Heart right ventricle (tissue), 16 donors: ENCODE results near the gene ABCA12. TPM values are rescaled to one million over a fixed set of nuclear protein-coding genes. Genes with fewer than 3 reads are reported as not detected.
A peak's percentile ranks its signal among the peaks of the same experiment; 100 is the strongest.
"Not testable (repeated sequence)": the region's sequence is repeated elsewhere in the genome, so short reads cannot be mapped to it uniquely, and the experiment has no call there.

Experiments used
- ATAC-seq, 8 donors: fragments of 200-7000 bp; cut with Tn5 transposase; one replicate each; pipeline ENCODE4 v1.9.1; 2020; ENCODE audit warnings: mild to moderate bottlenecking in 8 of 8, moderate library complexity in 8 of 8, moderate number of reproducible peaks in 1 of 8
- DNase-seq, 2 donors: peaks; one replicate each; pipeline ENCODE4 v3.0.0-alpha.2; 2020
- H3K27ac ChIP-seq, 10 donors: fragments of 200-600 bp; sonication (generic) in 2 of 10; one replicate each; pipeline versions ENCODE4 v1.5.0 to v1.8.0; 2020 to 2022; ENCODE audit warnings: mild to moderate bottlenecking in 3 of 10
- H3K27me3 ChIP-seq, 7 donors: fragments of 200-600 bp; one replicate each; pipeline ENCODE4 v1.8.0; 2021 to 2022; ENCODE audit warnings: mild to moderate bottlenecking in 2 of 7
- H3K36me3 ChIP-seq, 9 donors: fragments of 200-600 bp; sonication (generic) in 1 of 9; one replicate each; pipeline versions ENCODE4 v1.5.0 to v1.8.0; 2020 to 2022; ENCODE audit warnings: mild to moderate bottlenecking in 2 of 9
- H3K4me1 ChIP-seq, 9 donors: fragments of 200-600 bp; sonication (generic) in 1 of 9; one replicate each; pipeline versions ENCODE4 v1.5.0 to v1.8.0; 2020 to 2022; ENCODE audit warnings: mild to moderate bottlenecking in 4 of 9
- H3K4me3 ChIP-seq, 10 donors: fragments of 200-600 bp; sonication (generic) in 2 of 10; one replicate each; pipeline versions ENCODE4 v1.5.0 to v1.8.0; 2020 to 2022; ENCODE audit warnings: mild to moderate bottlenecking in 7 of 10, moderate library complexity in 2 of 10
- H3K9me3 ChIP-seq, 11 donors: fragments of 200-600 bp in 10 of 11; sonication (generic) in 2 of 11; one replicate each; pipeline versions ENCODE4 v1.5.0 to v1.8.0; 2013 to 2022; ENCODE audit warnings: mild to moderate bottlenecking in 2 of 11, control low read depth in 1 of 11, moderate library complexity in 1 of 11
- WGBS, 2 donors: extraction: QIAGEN DNeasy Blood & Tissue Kit; methylation state at CpG; one replicate each; pipeline ENCODE4 v1.1.7; 2013; ENCODE audit warnings: inconsistent platforms in 1 of 2; 5-methylcytosine and 5-hydroxymethylcytosine counted together
- intact Hi-C, 10 donors: fragments of 100-400 bp; cut with DNase I; formaldehyde crosslinking; loops; one replicate each; pipeline versions ENCODE4 v1.11.1 to v1.14.2; 2022
- polyA plus RNA-seq, 2 donors: library from polyadenylated mRNA; stranded (reverse); fragments of 200-250 nt; gene quantifications; one replicate each; pipeline ENCODE4 v1.2.3, GENCODE V29; 2013
- total RNA-seq, 10 donors: library from RNA; stranded (reverse); fragmentation: NEBNext Ultra II Directional in 3 of 10; extraction: Animal tissue kit (Norgen Biotek cat#: 25700) in 3 of 10; gene quantifications; one replicate each; pipeline versions ENCODE4 v1.2.1 to v1.2.4, GENCODE V29; 2021 to 2023
- TF ChIP-seq, protein P1 (sequence below), 9 donors: fragments of 200-600 bp; sonication (generic) in 2 of 9; IDR thresholded peaks; one replicate each; pipeline versions ENCODE4 v1.5.0 to v1.8.0; 2021 to 2022; ENCODE audit warnings: antibody characterized with exemption in 9 of 9, mild to moderate bottlenecking in 5 of 9, moderate library complexity in 1 of 9
- donor health status: Arrhythmogenic right ventricular cardiomyopathy.
- donor health status: ischemic (EF 13 %, LVEDD 7.1; RV severe dilation, severe dysfunction).
- donor health status: healthy with polysubstance abuse.
- donor health status: DM: no; HTN: yes; CAD: no.
- donor health status: DM: no; HTN: no; CAD: no.
- donor health status: ischemic (EF 25% LVEDD 6.9; RV normal size, moderate dysfunction).
- donor health status: ischemic (EF 25% LVEDD 5.7; RV mildly dilated, moderate dysfunction).
- donor health status: healthy.
- donor health status: DM: yes; HTN: yes; CAD: no.
- donor health status: Ischemic cardiomyopathy.
- donor health status: ischemic (EF 35%, LVEDD 5.7; RV mildly dilated, moderate dysfunction).
- donor health status: nonischemic (EF 11% LVEDD 7.7; RV severe dilation, severe dysfunction).
- donor health status: DM: yes; HTN: yes; CAD: no.
- donor health status: PGD.
- donor health status: ischemic (EF 29% LVEDD 5.4; RV normal size, mild dysfunction).
- donor health status: nonischemic (EF 23%, LVEDD 6.1; RV moderate dilation, normal function).

Gene ABCA12
- total and polyA plus RNA-seq, 12 donors: 0.02 TPM; not detected in 11

GRCh38 chr2:215171796-215172195 is 33.4 kb upstream of the ABCA12 start:
- Histone ChIP-seq H3K4me1 (peaks cover 0 to 3% (median 0%) of the 10 kb centered on the region in 9 donors), H3K9me3 (no peaks in the 10 kb centered on the region), H3K36me3 (no peaks in the 10 kb centered on the region), H3K27me3 (no peaks in the 10 kb centered on the region), H3K4me3 (no peak overlapping the region), H3K27ac (no peak overlapping the region)
- TF ChIP-seq, protein P1, sequence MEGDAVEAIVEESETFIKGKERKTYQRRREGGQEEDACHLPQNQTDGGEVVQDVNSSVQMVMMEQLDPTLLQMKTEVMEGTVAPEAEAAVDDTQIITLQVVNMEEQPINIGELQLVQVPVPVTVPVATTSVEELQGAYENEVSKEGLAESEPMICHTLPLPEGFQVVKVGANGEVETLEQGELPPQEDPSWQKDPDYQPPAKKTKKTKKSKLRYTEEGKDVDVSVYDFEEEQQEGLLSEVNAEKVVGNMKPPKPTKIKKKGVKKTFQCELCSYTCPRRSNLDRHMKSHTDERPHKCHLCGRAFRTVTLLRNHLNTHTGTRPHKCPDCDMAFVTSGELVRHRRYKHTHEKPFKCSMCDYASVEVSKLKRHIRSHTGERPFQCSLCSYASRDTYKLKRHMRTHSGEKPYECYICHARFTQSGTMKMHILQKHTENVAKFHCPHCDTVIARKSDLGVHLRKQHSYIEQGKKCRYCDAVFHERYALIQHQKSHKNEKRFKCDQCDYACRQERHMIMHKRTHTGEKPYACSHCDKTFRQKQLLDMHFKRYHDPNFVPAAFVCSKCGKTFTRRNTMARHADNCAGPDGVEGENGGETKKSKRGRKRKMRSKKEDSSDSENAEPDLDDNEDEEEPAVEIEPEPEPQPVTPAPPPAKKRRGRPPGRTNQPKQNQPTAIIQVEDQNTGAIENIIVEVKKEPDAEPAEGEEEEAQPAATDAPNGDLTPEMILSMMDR (IDR thresholded peaks at IDR 0.05): no peak
- no peak for ATAC-seq
- WGBS, 2 donors: 81% methylated on average over 4 of the region's 4 CpGs
- DNase-seq: no peak
- intact Hi-C loops: no loop called here

DNA sequence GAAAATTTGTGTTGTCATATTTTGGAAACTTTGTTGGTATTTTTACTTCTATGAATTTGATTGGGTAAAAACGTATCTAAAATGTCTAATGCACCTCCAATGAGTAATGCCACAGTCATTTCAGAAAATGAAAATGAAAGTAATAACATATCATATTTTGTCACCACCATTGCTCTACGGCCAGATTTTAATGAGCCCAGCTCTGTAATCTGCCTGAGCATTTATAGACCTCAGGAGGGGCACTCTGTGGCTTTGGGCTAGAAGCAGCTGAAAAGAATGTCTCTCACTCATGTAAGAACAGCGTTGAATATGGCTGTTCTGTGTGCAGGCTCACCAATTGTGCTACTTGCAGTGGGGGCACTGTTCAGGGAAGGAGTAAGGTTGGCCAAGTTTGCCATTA is 32.7 kb upstream of the ABCA12 start:
- Histone ChIP-seq H3K9me3 (no peaks in the 10 kb centered on the region), H3K27ac (no peak overlapping the region), H3K4me1 (peaks cover 0 to 3% (median 0%) of the 10 kb centered on the region in 9 donors), H3K36me3 (no peaks in the 10 kb centered on the region), H3K27me3 (no peaks in the 10 kb centered on the region), H3K4me3 (peak overlapping the region in 3 of 10 donors; percentile 28 to 32 (median 32))
- ATAC-seq (no peak), DNase-seq (no peak)
- TF ChIP-seq, protein P1 (IDR thresholded peaks at IDR 0.05): no peak
- WGBS, 2 donors: 29% methylated on average over 3 of the region's 3 CpGs
- intact Hi-C loops: no loop called here

- 79 to 85% methylated on average over 2 of the region's 2 CpGs for WGBS, 2 donors
- H3K4me1 ChIP-seq, H3K27me3 ChIP-seq, ATAC-seq, intact Hi-C loops, DNase-seq, H3K36me3 ChIP-seq, H3K9me3 ChIP-seq, H3K27ac ChIP-seq, H3K4me3 ChIP-seq: not testable (repeated sequence)
These were observed 28.1 kb upstream of the ABCA12 start for GRCh38 chr2:215166505-215166904.

GRCh38 chr2:215163319-215163718 is 24.9 kb upstream of the ABCA12 start:
- H3K27ac ChIP-seq, intact Hi-C loops, H3K9me3 ChIP-seq, H3K36me3 ChIP-seq, ATAC-seq, DNase-seq, H3K4me3 ChIP-seq, H3K27me3 ChIP-seq, H3K4me1 ChIP-seq: not testable (repeated sequence)
- 90 to 96% methylated on average over 25 to 31 of the region's 31 CpGs for WGBS, 2 donors

GRCh38 chr2:215161301-215161829 is 22.9 kb upstream of the ABCA12 start:
- no peaks in the 10 kb centered on the region for H3K27me3 ChIP-seq
- peaks cover 0 to 5% (median 0%) of the 10 kb centered on the region in 11 donors for H3K9me3 ChIP-seq
- intact Hi-C loops: no loop called here
- no peaks in the 10 kb centered on the region for H3K4me1 ChIP-seq
- H3K36me3 ChIP-seq: no peaks in the 10 kb centered on the region
- DNase-seq (no peak), ATAC-seq (no peak)
- WGBS, 2 donors: 85 to 91% methylated on average over 8 of the region's 8 CpGs
- TF ChIP-seq, protein P1 (IDR thresholded peaks at IDR 0.05): no peak
- no peak overlapping the region for H3K4me3 ChIP-seq
- H3K27ac ChIP-seq: no peak overlapping the region
